Sigmoid colon (tissue), 4 donors: ENCODE measurements around the gene ZNF410.

ENCODE experiments used
- EP300 ChIP-seq, 4 donors: sonication (generic); formaldehyde crosslinking; IDR thresholded peaks; one replicate each; pipeline ENCODE4 v1.6.1; 2017; ENCODE audit warnings: antibody characterized with exemption in 4 of 4
- POLR2A ChIP-seq, 2 donors: fragments of 450-650 bp; IDR thresholded peaks; one replicate each; pipeline ENCODE4 v1.6.1; 2016; ENCODE audit warnings: antibody characterized with exemption in 2 of 2, mild to moderate bottlenecking in 2 of 2, moderate library complexity in 2 of 2
- POLR2AphosphoS5 ChIP-seq, 4 donors: sonication (generic); formaldehyde crosslinking; IDR thresholded peaks; one replicate each; pipeline ENCODE4 v1.6.1; 2017; ENCODE audit warnings: antibody characterized with exemption in 4 of 4
- TF ChIP-seq, protein P1 (sequence below), 4 experiments: fragments of 450-650 bp in 3 of 4; fragments of 200-600 bp in 1 of 4; IDR thresholded peaks; one replicate each; pipeline ENCODE4 v1.5.1; 2016 to 2019; ENCODE audit warnings: antibody characterized with exemption in 4 of 4, mild to moderate bottlenecking in 3 of 4, moderate library complexity in 2 of 4

DNA sequence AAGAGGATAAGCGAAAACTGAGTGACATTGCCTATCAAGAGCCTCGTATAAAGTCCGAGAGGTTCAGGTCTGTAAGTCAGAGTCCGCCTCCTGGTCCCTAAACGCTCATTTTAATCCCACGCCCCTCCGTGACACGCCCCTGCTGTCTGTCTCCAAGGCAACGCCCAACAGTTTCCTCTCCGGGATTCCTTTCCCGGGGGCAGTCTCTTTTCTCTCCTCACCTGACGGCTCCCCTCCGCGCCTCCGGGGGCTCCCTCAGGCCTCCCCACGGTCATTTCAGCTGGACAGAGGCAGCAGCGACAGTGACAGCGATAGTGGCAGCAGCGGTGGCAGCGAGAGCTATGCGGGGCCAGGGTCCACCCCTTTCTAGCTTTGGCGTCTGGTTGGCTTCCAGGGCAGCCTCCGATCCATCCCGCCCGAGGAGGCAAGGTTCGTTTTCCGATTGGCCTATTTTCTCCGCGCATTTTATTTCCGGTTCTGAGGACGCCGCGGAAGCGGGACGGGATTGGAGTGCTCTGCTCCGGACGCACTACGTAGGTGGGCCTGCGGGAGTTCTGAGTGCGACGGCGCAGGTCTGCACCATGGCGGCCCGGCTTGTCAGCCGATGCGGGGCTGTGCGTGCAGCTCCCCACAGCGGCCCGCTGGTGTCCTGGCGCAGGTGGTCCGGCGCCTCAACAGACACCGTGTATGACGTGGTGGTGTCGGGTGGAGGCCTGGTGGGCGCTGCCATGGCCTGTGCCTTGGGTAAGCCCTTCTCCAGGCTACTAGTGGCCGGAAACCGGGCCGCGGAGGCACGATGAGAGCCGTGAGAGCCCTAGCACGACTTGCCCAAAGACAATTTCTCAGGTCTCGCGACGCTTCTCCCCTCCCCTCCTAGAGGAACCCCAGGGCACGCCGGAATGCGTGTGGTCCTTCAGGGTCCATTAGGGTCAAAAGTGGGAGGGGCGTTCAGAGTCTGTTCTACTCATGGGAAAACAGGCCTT, 63.4 kb downstream of the ZNF410 start, which contains the start of the genes COQ6 and FAM161B:
- TF ChIP-seq, protein P1, sequence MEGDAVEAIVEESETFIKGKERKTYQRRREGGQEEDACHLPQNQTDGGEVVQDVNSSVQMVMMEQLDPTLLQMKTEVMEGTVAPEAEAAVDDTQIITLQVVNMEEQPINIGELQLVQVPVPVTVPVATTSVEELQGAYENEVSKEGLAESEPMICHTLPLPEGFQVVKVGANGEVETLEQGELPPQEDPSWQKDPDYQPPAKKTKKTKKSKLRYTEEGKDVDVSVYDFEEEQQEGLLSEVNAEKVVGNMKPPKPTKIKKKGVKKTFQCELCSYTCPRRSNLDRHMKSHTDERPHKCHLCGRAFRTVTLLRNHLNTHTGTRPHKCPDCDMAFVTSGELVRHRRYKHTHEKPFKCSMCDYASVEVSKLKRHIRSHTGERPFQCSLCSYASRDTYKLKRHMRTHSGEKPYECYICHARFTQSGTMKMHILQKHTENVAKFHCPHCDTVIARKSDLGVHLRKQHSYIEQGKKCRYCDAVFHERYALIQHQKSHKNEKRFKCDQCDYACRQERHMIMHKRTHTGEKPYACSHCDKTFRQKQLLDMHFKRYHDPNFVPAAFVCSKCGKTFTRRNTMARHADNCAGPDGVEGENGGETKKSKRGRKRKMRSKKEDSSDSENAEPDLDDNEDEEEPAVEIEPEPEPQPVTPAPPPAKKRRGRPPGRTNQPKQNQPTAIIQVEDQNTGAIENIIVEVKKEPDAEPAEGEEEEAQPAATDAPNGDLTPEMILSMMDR (IDR thresholded peaks at IDR 0.05): no peak
- TF ChIP-seq POLR2AphosphoS5 (IDR thresholded peaks at IDR 0.05): peak; percentile 73 to 92 (median 88)
- peak; percentile 73 to 74 for TF ChIP-seq POLR2A (IDR thresholded peaks at IDR 0.05)
- TF ChIP-seq EP300 (IDR thresholded peaks at IDR 0.05): no peak
